Measurements from ENCODE around the gene LPCAT1. TPM values are rescaled to one million over a fixed set of nuclear protein-coding genes. Genes with fewer than 3 reads are reported as not detected.

The LPCAT1 gene
- total RNA-seq, 2 donors from 2014 or later: 38.5 to 62.7 TPM

GRCh38 chr5:1514027-1514818, 9.5 kb downstream of the LPCAT1 start:
- ATAC-seq (replicated peaks): no peak
- H3K36me3 Mint-ChIP-seq (ENCODE audit: low read depth): peaks cover 30% of the 10 kb centered on the region
- H3K27ac Mint-ChIP-seq: no peak overlapping the region
- no peaks in the 10 kb centered on the region for H3K9me3 Mint-ChIP-seq
- no peak overlapping the region for H3K4me3 Mint-ChIP-seq
- no peaks in the 10 kb centered on the region for H3K27me3 Mint-ChIP-seq
- H3K4me1 Mint-ChIP-seq: peaks cover 5% of the 10 kb centered on the region

DNA sequence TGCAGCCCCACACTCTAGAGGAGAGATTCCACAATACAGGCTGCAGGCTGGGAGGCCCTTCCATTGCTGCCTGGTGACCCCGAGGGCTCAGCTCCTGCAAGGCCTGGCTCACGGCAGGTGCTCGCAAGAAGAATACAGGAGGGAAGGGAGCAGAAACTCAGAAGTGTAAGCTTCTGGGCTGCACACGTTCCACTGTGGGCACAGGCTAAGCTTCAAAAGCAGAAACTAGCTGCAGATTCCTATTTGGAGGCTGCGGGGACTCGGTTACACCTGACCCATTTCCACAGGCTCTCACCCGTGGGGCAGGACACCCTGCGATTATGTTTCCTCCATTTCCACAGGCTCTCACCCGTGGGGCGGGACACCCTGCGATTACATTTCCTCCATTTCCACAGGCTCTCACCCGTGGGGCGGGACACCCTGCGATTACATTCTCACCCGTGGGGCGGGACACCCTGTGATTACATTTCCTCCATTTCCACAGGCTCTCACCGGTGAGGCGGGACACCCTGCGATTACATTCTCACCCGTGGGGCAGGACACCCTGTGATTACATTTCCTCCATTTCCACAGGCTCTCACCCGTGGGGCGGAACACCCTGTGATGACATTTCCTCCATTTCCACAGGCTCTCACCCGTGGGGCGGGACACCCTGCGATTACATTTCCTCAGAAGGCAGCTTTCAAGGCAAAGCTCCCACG, 10.3 kb downstream of the LPCAT1 start:
- no peaks in the 10 kb centered on the region for H3K9me3 Mint-ChIP-seq
- ATAC-seq (replicated peaks): no peak
- no peaks in the 10 kb centered on the region for H3K27me3 Mint-ChIP-seq
- no peak overlapping the region for H3K4me3 Mint-ChIP-seq
- peaks cover 22% of the 10 kb centered on the region for H3K36me3 Mint-ChIP-seq (ENCODE audit: low read depth)
- H3K4me1 Mint-ChIP-seq: peaks cover 5% of the 10 kb centered on the region
- H3K27ac Mint-ChIP-seq: no peak overlapping the region

DNA sequence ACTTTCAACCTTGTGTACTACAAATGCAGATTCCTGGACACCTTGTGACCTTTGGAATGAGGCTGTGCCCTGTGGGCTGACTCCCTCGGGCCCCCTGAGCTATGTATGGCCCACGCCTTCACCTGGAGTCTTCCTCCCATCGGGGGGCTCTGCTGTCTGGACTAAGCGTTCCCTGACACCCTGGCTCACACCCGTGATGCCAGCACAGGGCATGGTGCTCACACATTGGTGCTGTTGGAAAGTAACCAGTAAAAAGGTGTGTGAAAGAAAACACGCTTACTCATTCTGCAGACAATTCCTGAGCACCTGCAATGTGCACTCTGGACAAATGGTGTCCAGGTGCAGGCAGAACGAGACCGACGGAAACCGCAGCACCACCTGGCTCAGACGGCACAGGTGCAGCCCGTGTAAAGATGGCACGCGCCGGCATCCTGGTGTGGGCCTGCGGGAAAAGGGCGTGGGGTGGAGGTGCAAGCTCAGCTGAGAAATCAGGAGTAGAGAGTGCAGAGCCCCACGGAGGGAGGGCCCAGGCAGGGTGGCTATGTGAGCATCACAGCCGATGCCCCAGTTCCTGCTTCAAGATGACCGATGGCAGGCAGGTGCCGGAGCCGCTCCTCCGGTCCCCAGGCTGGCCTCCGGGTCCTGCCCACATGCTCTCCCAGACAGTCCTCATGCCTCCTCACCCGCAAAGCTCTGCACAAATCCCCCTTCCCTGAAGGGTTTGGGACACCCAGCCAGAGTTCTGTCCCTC, 11.0 kb downstream of the LPCAT1 start:
- no peak for ATAC-seq (replicated peaks)
- Mint-ChIP-seq H3K4me1 (peaks cover 5% of the 10 kb centered on the region), H3K9me3 (no peaks in the 10 kb centered on the region), H3K4me3 (no peak overlapping the region), H3K27ac (no peak overlapping the region), H3K36me3 (ENCODE audit: low read depth) (peaks cover 19% of the 10 kb centered on the region), H3K27me3 (no peaks in the 10 kb centered on the region)

DNA sequence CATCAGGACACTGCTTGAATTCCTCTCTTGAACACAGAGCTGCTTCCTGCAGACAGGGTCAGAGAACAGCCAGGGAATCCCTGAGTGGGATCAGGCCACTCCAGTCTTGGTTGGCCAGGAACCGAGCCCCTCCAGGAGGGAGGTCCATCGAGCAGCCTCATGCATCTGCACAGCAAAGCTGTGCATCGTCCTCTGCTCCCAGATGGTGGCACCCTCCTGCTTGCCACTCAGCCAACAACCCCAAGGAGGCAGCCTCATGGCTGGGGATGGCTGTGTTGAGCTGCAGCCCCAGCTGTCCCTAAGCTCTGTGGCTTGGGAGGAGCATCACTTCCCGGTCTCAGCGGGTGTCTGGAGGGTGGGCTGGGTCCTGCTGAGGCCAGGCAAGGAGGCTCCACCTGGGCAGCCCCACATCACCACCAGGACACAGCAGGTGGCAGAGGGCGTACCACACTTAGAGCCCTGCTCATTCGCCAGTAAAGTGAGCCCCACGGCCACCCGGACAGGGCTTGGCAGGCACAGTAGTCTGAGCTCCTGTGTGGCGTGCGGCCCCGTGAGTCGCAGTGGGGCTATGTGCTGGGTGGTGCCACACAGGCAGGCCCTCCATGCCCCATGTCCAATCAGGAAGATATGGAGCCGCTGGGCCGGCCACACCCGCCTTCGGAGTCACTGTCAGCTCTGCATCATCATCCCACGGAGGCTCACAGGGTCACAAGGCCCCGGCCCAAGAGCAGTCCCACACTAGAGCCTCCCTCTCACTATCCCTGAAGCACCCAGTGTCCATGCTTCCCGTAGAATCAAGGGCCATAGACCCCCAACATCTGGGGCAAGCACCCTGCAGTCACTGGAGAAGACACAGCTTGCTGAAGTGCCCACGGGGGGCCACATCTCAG, 11.9 kb downstream of the LPCAT1 start:
- H3K4me1 Mint-ChIP-seq: peaks cover 5% of the 10 kb centered on the region
- peaks cover 15% of the 10 kb centered on the region for H3K36me3 Mint-ChIP-seq (ENCODE audit: low read depth)
- H3K27me3 Mint-ChIP-seq: no peaks in the 10 kb centered on the region
- no peak overlapping the region for H3K27ac Mint-ChIP-seq
- H3K4me3 Mint-ChIP-seq: no peak overlapping the region
- no peaks in the 10 kb centered on the region for H3K9me3 Mint-ChIP-seq
- no peak for ATAC-seq (replicated peaks)

DNA sequence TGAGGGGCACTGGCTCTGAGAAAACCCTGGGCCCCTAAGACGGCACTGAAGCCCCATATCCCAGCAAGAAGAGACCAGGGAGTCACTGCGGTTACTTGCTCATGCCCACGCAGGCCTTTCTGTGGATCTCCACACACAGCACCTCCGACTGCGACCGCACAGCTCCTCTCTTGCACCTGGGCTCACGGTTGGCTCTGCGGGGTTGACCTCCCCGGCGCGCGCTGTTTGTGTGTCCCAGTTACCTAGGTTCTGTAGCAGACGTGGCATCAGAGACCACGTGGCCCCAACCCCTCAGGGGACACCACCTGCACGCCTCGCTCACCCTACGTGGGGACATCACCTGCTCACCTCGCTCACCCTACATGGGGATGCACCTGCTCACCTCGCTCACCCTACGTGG, 12.7 kb downstream of the LPCAT1 start:
- Mint-ChIP-seq H3K27me3 (no peaks in the 10 kb centered on the region), H3K36me3 (ENCODE audit: low read depth) (peaks cover 15% of the 10 kb centered on the region), H3K4me3 (no peak overlapping the region), H3K27ac (no peak overlapping the region), H3K4me1 (peaks cover 5% of the 10 kb centered on the region), H3K9me3 (no peaks in the 10 kb centered on the region)
- ATAC-seq (replicated peaks): no peak

- Mint-ChIP-seq H3K27ac (no peak overlapping the region), H3K36me3 (ENCODE audit: low read depth) (peaks cover 15% of the 10 kb centered on the region), H3K4me3 (no peak overlapping the region), H3K9me3 (no peaks in the 10 kb centered on the region), H3K27me3 (no peaks in the 10 kb centered on the region), H3K4me1 (peaks cover 5% of the 10 kb centered on the region)
- ATAC-seq (replicated peaks): no peak
These were observed 13.1 kb downstream of the LPCAT1 start for GRCh38 chr5:1510631-1511030.

DNA sequence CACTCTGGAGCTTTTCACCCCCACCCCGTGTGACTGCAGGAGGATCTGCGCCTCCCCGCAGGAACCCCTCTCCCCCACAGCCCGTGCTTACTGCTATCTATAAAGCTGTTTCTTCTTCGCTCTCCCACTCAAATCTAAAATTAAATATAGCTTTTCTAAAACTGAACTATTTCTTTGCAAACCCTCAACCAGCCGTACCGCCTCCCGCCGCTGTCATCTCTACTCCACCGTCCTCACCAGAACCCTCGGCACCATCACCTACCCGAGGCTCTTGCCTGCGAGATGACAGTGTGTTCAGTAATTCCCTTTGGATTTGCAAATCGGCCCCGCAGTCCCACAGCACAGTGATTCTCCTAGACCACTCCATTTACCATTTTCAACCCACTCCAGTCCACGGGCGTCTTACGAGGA, 13.6 kb downstream of the LPCAT1 start:
- no peaks in the 10 kb centered on the region for H3K9me3 Mint-ChIP-seq
- peaks cover 5% of the 10 kb centered on the region for H3K4me1 Mint-ChIP-seq
- no peak overlapping the region for H3K27ac Mint-ChIP-seq
- H3K36me3 Mint-ChIP-seq (ENCODE audit: low read depth): peaks cover 15% of the 10 kb centered on the region
- no peak overlapping the region for H3K4me3 Mint-ChIP-seq
- H3K27me3 Mint-ChIP-seq: no peaks in the 10 kb centered on the region
- no peak for ATAC-seq (replicated peaks)

GRCh38 chr5:1509346-1510085, 14.2 kb downstream of the LPCAT1 start:
- H3K27me3 Mint-ChIP-seq: no peaks in the 10 kb centered on the region
- H3K9me3 Mint-ChIP-seq: no peaks in the 10 kb centered on the region
- H3K4me1 Mint-ChIP-seq: peaks cover 5% of the 10 kb centered on the region
- peaks cover 15% of the 10 kb centered on the region for H3K36me3 Mint-ChIP-seq (ENCODE audit: low read depth)
- no peak for ATAC-seq (replicated peaks)
- no peak overlapping the region for H3K4me3 Mint-ChIP-seq
- no peak overlapping the region for H3K27ac Mint-ChIP-seq

DNA sequence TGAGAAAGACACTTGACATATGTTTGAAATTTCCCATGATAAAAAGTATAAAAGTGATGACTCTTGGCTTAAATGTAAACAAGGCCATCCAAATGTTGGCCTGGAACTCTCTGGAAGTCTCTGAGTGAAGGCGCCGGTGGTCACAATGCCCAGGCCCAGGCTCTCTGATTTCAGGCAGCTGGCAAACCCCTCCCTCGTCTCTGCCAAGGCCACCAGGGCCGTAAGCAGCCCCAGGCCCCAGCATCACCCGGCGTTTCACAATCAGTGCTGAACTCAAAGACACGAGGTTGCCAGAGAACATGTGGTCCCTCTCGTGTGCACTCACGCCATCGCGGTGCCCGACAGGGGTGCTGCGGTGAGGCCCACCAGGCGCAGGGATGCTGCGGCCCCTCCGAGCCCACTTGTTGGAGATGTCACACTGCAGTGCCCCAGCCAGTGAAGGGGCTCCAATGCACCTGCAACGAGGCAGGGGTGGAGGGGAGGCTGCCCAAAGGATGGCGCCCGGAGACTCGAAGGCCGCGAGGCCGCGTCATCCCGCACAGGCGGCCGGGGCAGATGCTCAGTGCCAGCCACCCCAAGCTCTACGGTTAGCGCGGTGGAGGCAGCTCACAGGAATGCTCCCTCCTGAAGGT, 15.0 kb downstream of the LPCAT1 start:
- no peak overlapping the region for H3K4me3 Mint-ChIP-seq
- peaks cover 8% of the 10 kb centered on the region for H3K4me1 Mint-ChIP-seq
- H3K27me3 Mint-ChIP-seq: no peaks in the 10 kb centered on the region
- no peaks in the 10 kb centered on the region for H3K9me3 Mint-ChIP-seq
- peaks cover 15% of the 10 kb centered on the region for H3K36me3 Mint-ChIP-seq (ENCODE audit: low read depth)
- ATAC-seq (replicated peaks): no peak
- H3K27ac Mint-ChIP-seq: no peak overlapping the region

GRCh38 chr5:1507961-1508658, 15.7 kb downstream of the LPCAT1 start:
- H3K4me3 Mint-ChIP-seq: no peak overlapping the region

DNA sequence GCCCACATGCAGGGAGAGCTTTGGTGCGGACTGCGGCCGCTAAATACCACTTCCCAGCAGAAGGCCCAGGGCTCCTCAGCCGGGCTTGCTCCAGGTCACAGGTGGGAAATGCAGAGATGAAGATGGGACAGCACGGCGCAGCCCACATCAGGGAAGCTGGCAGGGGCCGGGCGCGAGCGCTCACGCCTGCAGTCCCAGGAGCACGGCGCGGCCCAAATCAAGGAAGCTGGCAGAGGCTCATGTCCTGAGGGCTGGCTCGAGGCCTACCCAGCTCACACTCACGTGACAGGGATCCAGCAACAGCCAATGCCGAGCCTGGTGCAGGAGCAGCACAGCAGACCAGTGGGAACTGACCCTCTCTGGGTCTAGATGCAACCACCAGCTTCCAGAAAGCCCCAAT, 16.3 kb downstream of the LPCAT1 start:
- Mint-ChIP-seq H3K4me1 (peaks cover 16% of the 10 kb centered on the region), H3K27ac (no peak overlapping the region), H3K27me3 (no peaks in the 10 kb centered on the region), H3K9me3 (no peaks in the 10 kb centered on the region), H3K4me3 (no peak overlapping the region), H3K36me3 (ENCODE audit: low read depth) (peaks cover 10% of the 10 kb centered on the region)
- ATAC-seq (replicated peaks): no peak

More at GRCh38 chr5:1507961-1508658, 15.7 kb downstream of the LPCAT1 start:
- ATAC-seq (replicated peaks): no peak
- H3K4me1 Mint-ChIP-seq: peaks cover 13% of the 10 kb centered on the region
- peaks cover 13% of the 10 kb centered on the region for H3K36me3 Mint-ChIP-seq (ENCODE audit: low read depth)
- H3K27me3 Mint-ChIP-seq: no peaks in the 10 kb centered on the region
- H3K27ac Mint-ChIP-seq: no peak overlapping the region
- no peaks in the 10 kb centered on the region for H3K9me3 Mint-ChIP-seq

- Mint-ChIP-seq H3K9me3 (no peaks in the 10 kb centered on the region), H3K27me3 (no peaks in the 10 kb centered on the region), H3K4me1 (peaks cover 16% of the 10 kb centered on the region), H3K4me3 (no peak overlapping the region), H3K27ac (no peak overlapping the region), H3K36me3 (ENCODE audit: low read depth) (peaks cover 10% of the 10 kb centered on the region)
- no peak for ATAC-seq (replicated peaks)
These were observed 16.8 kb downstream of the LPCAT1 start for GRCh38 chr5:1507014-1507375.

Data from activated T-helper 17 cell treated with anti-CD3 and anti-CD28 coated beads, Interleukin-2, amount 50 U/mL, for 72 hours (primary cell).